IPS DF 19.7 (cell line): Measurements from ENCODE around the gene PLEKHG5.
"Not testable (repeated sequence)": the region's sequence is repeated elsewhere in the genome, so short reads cannot be mapped to it uniquely, and the experiment has no call there.

ENCODE experiments used
- DNase-seq: peaks from one replicate; pipeline ENCODE4 v3.0.0-alpha.2; 2013; ENCODE audit warnings: low read depth, low spot score

The PLEKHG5 gene

DNA sequence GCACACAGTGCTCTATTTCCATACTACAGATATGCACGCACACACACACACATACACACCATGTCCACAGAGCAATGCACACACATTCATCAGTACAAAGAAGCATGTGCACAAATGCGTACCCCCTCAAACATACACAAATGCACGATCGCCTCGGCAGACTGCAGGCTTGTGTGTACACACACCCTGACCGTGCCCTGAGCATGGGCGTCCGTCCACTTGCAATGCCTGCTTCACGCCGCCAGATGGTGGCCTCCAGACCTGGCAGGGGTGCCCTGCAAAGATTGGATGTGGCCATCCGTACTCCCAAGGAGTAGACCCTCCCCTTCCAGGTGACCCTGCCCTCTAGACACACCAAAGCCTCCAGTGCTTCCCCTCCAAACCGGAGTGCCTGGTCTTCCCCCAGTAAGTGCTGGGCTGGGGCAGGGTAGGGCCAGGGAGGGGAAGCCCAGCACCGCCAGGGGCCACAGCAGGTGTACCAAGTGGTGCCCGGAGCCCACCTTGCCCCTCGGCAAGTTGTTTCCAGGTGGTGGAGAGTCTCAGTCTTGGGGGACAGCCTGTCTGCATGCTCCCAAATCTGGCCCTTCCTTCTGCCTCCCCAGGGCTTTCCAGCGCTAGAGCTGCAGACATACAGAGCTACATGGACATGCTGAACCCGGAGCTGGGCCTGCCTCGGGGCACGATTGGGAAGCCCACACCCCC lies 46.3 kb downstream of the PLEKHG5 start:
- no peak for DNase-seq

DNA sequence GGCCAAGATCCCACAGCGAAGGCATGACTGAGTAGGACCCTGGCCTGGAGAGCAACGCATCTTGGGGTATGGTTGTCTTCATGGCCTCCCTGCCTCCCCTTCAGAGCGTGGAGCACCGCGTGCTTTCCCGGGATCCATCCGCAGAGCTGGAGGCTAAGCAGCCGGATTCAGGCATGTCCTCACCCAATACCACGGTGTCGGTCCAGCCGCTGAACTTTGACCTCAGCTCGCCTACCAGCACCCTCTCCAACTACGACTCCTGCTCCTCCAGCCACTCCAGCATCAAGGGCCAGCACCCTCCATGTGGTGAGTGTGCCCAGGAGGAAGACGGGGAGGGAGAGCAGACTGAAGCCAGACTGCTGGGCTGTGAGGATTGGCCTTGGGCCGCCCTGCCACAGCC lies 47.1 kb downstream of the PLEKHG5 start:
- no peak for DNase-seq

GRCh38 chr1:6443339-6444115 lies 47.9 kb downstream of the PLEKHG5 start:
- DNase-seq: no peak

DNA sequence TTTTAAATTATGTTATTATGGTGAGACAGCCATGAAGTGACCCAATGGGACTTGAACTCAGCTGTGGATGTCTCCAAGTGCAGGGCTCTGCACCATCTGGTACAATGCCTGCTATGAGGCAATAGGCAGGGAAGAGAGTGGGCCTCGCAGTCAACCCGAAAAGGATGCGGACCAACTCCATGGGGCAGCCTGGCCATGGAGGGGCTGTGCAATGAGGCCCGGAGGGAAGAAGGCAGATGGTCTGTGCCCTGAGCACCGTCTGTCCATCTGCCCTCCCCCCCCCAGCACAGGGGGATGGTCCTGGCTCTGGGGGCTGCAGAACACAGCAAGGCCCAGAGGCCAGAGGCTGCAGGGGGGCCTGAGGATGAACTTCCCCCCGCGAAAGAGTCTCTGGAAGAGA lies 49.9 kb downstream of the PLEKHG5 start:
- no peak for DNase-seq

DNA sequence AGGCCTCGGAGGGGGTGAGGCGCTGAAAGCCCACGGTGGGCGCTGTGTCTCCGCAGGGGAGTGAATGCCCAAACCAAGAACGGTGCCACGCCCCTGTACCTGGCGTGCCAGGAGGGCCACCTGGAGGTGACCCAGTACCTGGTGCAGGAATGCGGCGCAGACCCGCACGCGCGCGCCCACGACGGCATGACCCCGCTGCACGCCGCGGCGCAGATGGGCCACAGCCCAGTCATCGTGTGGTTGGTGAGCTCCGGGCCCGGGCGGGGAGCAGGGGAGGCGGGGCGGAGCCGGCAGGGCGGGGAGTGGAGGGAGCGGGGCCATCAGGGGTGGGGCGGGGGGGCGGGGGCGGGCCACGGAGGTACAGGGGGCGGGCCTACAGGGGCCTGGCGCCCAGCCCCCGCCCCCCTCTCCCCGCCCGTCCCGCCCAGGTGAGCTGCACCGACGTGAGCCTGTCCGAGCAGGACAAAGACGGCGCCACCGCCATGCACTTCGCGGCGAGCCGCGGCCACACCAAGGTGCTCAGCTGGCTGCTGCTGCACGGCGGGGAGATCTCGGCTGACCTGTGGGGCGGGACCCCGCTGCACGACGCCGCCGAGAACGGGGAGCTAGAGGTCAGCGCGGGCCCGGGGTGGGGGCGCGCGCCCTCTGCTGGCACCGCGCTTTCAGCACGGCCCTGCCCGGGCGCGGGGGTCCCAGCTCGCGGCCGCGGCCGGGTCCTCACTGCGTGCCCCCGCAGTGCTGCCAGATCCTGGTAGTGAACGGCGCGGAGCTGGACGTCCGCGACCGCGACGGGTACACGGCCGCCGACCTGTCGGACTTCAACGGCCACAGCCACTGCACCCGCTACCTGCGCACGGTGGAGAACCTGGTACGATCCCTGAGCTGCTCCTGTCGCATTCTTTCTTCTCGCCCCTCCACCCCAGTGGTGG lies 51.0 kb downstream of the PLEKHG5 start:
- no peak for DNase-seq

DNA sequence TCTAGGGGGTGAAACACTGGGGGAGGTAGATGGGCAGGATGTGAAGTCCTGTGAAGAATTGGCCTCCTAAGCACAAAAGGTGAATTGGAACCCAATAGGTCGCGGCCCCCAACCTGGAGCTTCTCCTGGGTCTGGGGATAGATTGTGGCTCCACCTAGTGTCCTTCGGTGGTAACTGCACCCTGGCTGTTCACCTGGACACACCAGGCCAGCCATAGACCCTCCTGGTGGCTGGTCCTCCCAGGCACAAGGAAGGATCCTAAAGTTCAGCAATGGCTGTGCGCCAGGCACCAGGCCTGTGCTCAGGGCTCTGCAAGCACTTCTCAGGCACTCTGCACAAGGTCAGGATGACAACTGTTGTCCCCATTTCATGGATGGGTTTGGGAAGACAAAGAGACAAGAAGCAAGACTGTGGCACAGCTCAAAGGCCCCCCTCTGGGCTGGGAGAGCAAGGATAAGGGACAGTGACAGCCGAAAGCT lies 53.4 kb downstream of the PLEKHG5 start:
- DNase-seq: no peak

- DNase-seq: not testable (repeated sequence)
These were observed 54.3 kb downstream of the PLEKHG5 start for GRCh38 chr1:6437012-6437700.

DNA sequence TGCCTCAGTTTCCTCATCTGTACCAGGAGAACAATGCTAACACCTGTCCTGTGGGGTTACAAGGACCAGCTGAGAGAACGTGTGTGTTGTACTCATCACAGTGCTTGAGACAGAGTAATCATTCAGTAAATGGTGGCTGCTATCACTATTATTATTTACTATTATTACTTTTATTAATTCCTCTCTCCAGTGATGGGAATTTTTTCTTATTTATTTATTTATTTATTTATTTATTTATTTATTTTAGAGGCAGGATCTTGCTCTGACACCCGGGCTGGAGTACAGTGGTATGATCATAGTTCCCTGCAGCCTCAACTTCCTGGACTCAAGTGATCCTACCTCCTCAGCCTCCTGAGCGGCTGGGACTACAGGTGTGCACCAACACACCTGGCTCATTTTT lies 55.2 kb downstream of the PLEKHG5 start:
- not testable (repeated sequence) for DNase-seq

GRCh38 chr1:6435547-6435946 lies 55.9 kb downstream of the PLEKHG5 start:
- DNase-seq: no peak

- DNase-seq: no peak
These were observed 56.3 kb downstream of the PLEKHG5 start for GRCh38 chr1:6435129-6435528.

GRCh38 chr1:6434186-6434585 lies 57.3 kb downstream of the PLEKHG5 start:
- no peak for DNase-seq

DNA sequence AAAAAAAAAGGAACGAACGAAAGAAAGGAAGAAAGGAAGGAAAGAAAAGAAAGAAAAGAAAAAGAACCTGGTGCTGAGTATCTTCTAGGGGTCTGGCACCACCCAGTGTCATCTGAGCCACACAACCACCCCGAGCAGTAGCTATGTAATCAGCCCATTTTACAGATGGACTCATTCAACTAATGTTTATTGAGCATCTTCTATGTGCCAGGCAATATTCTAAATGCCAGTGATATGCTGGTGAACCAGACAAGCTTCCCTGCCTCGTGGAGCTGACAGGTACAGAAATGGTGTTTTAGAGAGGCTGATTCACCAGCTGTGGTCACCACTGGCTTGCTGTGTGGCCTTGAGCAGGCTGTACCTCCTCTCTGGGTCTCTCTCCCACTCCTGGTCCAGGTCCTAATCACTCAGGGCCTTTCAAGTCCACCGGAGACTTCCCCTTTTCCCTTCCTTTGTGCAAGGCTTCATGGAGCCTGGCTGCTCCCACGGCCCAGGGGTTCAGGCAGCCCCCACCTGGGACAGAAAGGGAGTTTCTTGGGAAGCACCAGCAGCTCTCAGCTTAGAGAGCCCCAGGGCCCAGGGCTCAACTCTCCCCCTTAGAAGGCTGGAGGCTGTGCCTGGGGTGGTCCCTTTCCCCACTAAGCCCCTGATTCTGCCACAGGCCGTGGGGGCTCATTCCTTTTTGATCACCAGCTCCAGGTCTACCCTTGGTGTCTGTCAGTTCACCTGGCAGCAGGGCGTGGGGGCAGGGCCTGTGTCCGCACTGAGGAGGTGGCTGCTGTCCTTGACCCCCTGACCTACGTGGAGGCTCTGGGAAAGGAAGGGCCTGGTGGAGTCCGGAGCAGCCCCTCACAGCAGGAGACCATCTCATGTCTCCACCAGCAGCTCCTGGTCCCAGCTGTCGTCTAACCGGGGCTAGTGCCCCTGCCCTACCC lies 59.6 kb downstream of the PLEKHG5 start:
- not testable (repeated sequence) for DNase-seq

DNA sequence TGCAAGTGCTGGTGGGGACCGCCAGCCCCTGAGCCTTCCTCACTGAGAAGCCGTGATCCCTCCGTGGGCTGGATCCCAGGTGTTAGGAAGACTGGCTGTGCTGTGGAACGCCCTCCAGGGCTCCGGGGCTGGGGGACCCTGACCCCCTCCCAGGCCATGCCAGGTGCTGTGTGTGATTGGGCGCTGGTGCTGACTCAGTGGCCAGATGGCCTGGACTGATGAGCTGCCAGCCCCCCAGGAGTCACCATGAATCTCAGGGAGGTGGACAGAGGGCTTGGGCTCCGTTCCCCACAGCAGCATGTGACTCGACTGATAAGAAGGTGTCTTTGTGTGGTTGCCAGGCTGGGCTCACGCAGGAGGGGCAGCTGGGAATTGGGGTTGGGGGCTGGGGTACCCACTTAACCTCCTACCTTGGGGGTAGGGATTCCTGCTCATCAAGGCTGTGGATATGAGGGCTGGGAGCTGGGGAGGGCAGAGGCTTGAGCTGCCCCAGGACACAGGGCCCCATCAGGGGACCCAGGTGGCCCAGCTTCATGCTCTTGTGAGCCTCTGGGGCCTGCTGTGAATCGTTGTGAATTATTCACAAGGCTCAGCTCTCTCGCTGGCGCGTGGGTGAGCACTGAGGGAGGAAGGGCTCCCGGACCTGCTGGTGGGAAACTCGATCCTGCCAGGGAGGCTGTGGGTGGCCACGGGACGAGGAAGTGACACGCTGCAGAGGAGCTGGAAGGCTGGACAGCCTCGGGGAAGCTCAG lies 61.6 kb downstream of the PLEKHG5 start:
- not testable (repeated sequence) for DNase-seq

GRCh38 chr1:6428453-6428852 lies 63.0 kb downstream of the PLEKHG5 start:
- not testable (repeated sequence) for DNase-seq

DNA sequence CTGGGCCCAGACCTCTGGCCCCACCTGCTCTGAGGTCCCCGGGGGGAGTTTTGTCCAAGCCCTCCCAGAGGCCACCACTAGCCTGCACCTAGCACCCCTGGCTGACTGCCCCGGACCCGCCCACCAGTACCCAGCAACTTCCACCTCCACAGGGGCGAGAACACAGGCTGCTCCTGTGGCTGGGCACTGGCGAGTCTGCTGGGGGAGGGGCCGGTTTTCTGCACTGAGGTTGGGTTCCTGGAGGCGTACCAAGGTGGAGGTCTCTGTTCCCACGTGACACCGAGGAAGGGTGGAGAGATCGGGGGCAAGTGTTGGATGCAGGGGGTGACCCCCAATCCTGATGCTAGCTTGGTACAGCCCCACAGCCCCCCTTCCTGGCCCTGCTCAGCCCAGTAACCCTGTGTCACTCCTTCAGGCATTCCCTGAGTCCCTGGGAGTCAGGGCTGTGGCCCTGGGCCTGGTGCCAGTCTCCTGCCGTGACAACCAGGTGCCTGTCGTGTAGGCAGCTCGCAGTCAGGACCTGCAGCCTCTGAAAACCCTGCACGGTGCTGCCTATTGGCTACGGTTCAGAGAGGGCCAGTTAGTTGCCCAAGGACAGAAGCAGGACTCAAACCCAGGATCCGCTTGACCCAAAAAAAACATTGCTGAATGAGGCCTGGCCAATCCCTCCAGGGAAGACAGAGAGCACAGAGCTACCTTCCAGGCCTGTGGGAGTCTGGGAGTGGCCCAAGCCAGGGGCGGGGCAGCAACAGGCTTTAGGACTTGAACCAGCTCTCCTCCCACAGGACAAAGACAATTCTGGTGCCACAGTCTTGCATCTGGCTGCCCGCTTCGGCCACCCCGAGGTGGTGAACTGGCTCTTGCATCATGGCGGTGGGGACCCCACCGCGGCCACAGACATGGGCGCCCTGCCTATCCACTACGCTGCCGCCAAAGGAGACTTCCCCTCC lies 63.8 kb downstream of the PLEKHG5 start:
- no peak for DNase-seq

GRCh38 chr1:6426972-6427350 lies 64.5 kb downstream of the PLEKHG5 start:
- no peak for DNase-seq

- DNase-seq: no peak
These were observed 65.0 kb downstream of the PLEKHG5 start for GRCh38 chr1:6426277-6426971.

GRCh38 chr1:6425658-6426057 lies 65.8 kb downstream of the PLEKHG5 start:
- no peak for DNase-seq
